Endothelial cell of umbilical vein (primary cell): Measurements from ENCODE around the gene STK39.

Experiments used
- CTCF ChIP-seq, 2 donors: IDR thresholded peaks; 1 replicate in 1 of 2; 2 replicates in 1 of 2; pipeline ENCODE4 v1.5.1; 2011; ENCODE audit warnings: low read length in 2 of 2, mild to moderate bottlenecking in 2 of 2, moderate library complexity in 2 of 2, control low read depth in 1 of 2, inconsistent platforms in 1 of 2, low read depth in 1 of 2; ENCODE audit not compliant: insufficient read depth in 1 of 2; ENCODE audit errors: extremely low read depth in 1 of 2
- EZH2 ChIP-seq: IDR thresholded peaks from 2 replicates; pipeline ENCODE4 v1.6.1; 2012; ENCODE audit warnings: borderline replicate concordance, low read depth, mild to moderate bottlenecking, moderate library complexity, low read length, inconsistent platforms; ENCODE audit not compliant: severe bottlenecking
- FOS ChIP-seq: IDR thresholded peaks from 2 replicates; pipeline ENCODE4 v1.6.1; 2011; ENCODE audit warnings: mild to moderate bottlenecking, low read length, moderate library complexity, borderline replicate concordance; ENCODE audit not compliant: insufficient read depth
- GATA2 ChIP-seq: IDR thresholded peaks from 2 replicates; pipeline ENCODE4 v1.7.0; 2011; ENCODE audit warnings: low read depth, mild to moderate bottlenecking, moderate library complexity, mixed read lengths, low read length; ENCODE audit not compliant: insufficient read length, insufficient read depth
- MAX ChIP-seq: IDR thresholded peaks from 2 replicates; pipeline ENCODE4 v1.6.1; 2011; ENCODE audit not compliant: insufficient read depth, insufficient read length
- MYC ChIP-seq: IDR thresholded peaks from one replicate; pipeline ENCODE4 v1.6.1; 2011; ENCODE audit warnings: mild to moderate bottlenecking, low read depth, low read length
- POLR2A ChIP-seq: IDR thresholded peaks from 2 replicates; pipeline ENCODE4 v1.6.1; 2012; ENCODE audit warnings: low read depth, mild to moderate bottlenecking, control low read depth, low read length
- POLR2AphosphoS5 ChIP-seq: IDR thresholded peaks from 2 replicates; pipeline ENCODE4 v1.6.1; 2012; ENCODE audit warnings: low read depth, mild to moderate bottlenecking, control low read depth, low read length, moderate library complexity; ENCODE audit not compliant: insufficient read depth

GRCh38 chr2:168138901-168139300 is 108.5 kb downstream of the STK39 start:
- no peak for TF ChIP-seq CTCF (IDR thresholded peaks at IDR 0.05; ENCODE audit: extremely low read depth in 1 of 2, insufficient read depth in 1 of 2, low read depth in 1 of 2, low read length in 2 of 2)
- no peak for TF ChIP-seq EZH2
- TF ChIP-seq POLR2A: no peak
- no peak for TF ChIP-seq MAX
- no peak for TF ChIP-seq POLR2AphosphoS5
- TF ChIP-seq FOS: no peak
- no peak for TF ChIP-seq MYC
- no peak for TF ChIP-seq GATA2
